Spleen (tissue), 7 donors: ENCODE measurements around the gene GUCA1A.

Experiments used
- CTCF ChIP-seq, 11 experiments: fragments of 200-600 bp in 7 of 11; fragments of 450-650 bp in 4 of 11; sonication (generic) in 4 of 11; IDR thresholded peaks in 8 of 11; conservative IDR thresholded peaks in 3 of 11; 1 replicate in 7 of 11; 2 replicates in 4 of 11; pipeline versions ENCODE4 v1.4.0 to v1.8.0; 2016 to 2021; ENCODE audit warnings: antibody characterized with exemption in 11 of 11, inconsistent platforms in 4 of 11, mild to moderate bottlenecking in 1 of 11
- POLR2A ChIP-seq, 3 donors: fragments of 450-650 bp; IDR thresholded peaks; one replicate each; pipeline ENCODE4 v1.5.1; 2017; ENCODE audit warnings: antibody characterized with exemption in 3 of 3, mild to moderate bottlenecking in 1 of 3
- donor health status: DM: no; HTN: no; CAD: no; lungs with moderate emphysema.
- donor health status: DM: no; HTN: no; CAD: no.
- donor health status: DM: no; HTN: no; CAD: no.

- TF ChIP-seq POLR2A (IDR thresholded peaks at IDR 0.05) (no peak), CTCF (IDR thresholded peaks at IDR 0.05 in 8 of 11, conservative IDR thresholded peaks at IDR 0.05 in 3 of 11) (no peak)
These were observed 20.3 kb downstream of the GUCA1A start for GRCh38 chr6:42193491-42193894.
